GM18867 (cell line): ENCODE measurements around the gene RAP1GDS1.
"Not testable (repeated sequence)": the region's sequence is repeated elsewhere in the genome, so short reads cannot be mapped to it uniquely, and the experiment has no call there.

Experiments
- ATAC-seq: cut with Tn5 transposase; IDR thresholded peaks from one replicate; pipeline ENCODE4 v1.9.1; 2021; ENCODE audit warnings: mild to moderate bottlenecking, moderate library complexity; ENCODE audit not compliant: unreplicated experiment

Gene RAP1GDS1

GRCh38 chr4:98421111-98421510, 159.9 kb downstream of the RAP1GDS1 start:
- no peak for ATAC-seq

DNA sequence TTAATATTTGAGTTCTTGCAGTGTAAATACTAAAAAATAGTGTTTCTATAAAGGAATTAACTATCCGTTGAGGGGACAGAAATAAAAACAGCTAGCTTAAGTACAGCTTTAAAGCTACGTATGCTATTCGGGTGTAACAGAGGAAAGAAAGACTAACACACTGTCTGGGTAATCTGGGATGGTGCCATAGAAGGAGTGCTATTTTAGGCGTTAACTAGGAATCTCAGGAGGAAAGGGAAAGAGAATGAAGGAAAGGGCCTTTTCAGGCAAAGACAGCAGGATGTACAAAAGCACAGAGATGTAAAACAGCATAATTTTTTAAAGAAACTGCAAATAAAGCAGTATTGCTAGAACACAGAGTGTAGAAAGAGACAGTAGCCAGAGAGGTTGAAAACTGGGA, 161.8 kb downstream of the RAP1GDS1 start:
- ATAC-seq, result no peak

- no peak for ATAC-seq
Measured at GRCh38 chr4:98430708-98431403, 169.7 kb downstream of the RAP1GDS1 start.

GRCh38 chr4:98433691-98434090, 172.5 kb downstream of the RAP1GDS1 start:
- no peak for ATAC-seq

DNA sequence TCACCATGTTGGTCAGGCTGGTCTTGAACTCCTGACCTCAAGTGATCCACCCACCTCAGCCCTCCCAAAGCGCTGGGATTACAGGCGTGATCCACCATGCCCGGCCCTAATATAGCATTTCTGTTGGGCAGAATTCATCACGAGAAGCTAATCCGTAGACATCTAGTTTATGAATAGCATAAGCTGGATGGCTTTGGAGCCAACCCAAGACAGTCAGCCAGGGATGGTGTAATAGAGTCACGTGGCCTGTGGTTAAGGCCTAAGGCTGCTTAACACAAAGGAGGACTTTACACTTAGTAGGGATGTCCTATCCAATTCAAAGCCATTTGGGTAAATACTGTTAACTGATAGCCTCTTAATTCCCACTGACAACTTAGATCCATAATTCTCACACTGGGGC, 173.6 kb downstream of the RAP1GDS1 start:
- ATAC-seq, result no peak

DNA sequence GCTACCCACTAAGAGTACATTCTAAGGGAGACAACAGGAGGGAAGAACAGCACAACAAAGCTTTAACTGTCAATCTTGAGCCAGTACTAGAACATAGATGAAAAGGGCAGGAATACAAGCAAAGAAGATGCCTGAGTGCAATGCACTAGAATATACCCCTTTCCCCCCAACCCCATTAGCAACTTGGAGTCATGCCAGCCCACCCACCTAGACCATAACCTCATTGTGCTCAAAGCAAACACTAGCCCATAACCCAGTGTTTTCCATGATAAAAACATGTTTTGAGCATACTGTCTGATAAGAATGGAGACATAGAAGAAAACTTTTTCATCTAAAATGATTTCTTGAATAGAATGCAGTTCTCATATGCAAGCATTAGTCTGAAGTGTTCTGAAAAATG, 183.2 kb downstream of the RAP1GDS1 start:
- no peak for ATAC-seq

GRCh38 chr4:98446499-98447375, 185.6 kb downstream of the RAP1GDS1 start:
- ATAC-seq, result peak; percentile 81

GRCh38 chr4:98447648-98448047, 186.5 kb downstream of the RAP1GDS1 start:
- ATAC-seq, result no peak

GRCh38 chr4:98448908-98449307, 187.7 kb downstream of the RAP1GDS1 start:
- no peak for ATAC-seq

DNA sequence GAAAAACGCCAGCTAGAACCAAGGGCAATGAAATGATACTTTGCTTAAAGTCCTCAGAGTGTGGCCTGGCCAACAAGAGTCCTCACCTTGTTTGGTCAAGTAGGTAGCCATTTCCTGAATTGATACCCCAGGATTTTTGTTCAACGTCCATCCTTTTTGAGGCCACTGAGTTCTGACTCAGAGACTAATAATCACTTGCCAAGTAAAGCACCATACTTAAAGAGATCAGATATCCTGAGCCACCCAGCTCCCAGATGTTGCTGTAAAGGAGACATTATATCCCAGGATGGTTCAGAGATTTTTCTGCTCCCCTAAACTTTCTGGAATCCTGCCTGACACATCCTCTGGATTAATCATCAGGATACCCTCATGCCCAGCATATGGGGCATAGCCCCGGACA, 190.9 kb downstream of the RAP1GDS1 start:
- no peak for ATAC-seq

DNA sequence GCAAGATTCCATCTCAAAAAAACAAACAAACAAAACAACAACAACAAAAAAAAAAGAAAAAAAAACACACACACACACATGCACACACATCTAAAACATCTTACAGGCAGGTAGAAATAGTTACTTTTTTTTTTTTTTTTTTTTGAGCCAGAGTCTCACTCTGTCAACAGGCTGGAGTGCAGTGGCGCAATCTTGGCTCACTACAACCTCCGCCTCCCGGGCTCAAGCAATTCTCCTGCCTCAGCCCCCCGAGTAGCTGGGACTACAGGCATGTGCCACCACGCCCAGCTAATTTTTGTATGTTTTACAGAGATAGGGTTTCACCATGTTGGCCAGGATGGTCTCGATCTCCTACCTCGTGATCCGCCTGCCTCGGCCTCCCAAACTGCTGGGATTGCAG, 196.2 kb downstream of the RAP1GDS1 start:
- not testable (repeated sequence) for ATAC-seq

GRCh38 chr4:98461121-98461865, 200.1 kb downstream of the RAP1GDS1 start:
- ATAC-seq, result not testable (repeated sequence)

DNA sequence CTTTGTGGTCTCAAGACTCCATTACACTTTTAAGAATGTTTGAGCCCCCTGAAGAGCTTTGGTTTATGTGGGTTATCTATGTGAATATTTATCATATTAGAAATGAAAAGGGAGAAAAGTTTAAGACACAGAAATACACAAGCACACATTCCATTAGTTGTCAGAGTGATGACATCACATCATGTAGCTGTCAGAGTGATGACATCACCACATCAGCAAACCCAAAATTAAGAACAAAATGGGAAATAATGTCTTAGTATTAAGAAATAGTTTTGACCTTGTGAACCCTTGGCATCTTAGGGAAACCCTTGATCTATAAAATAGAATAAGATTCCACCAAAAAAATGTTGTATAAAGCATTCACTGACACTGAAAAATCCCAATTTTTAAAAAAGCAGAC, 201.3 kb downstream of the RAP1GDS1 start:
- no peak for ATAC-seq

GRCh38 chr4:98466868-98467599, 205.8 kb downstream of the RAP1GDS1 start:
- ATAC-seq, result peak; percentile 6

GRCh38 chr4:98467627-98468072, 206.5 kb downstream of the RAP1GDS1 start:
- ATAC-seq, result peak; percentile 99

GRCh38 chr4:98468709-98469108, 207.5 kb downstream of the RAP1GDS1 start:
- no peak for ATAC-seq

DNA sequence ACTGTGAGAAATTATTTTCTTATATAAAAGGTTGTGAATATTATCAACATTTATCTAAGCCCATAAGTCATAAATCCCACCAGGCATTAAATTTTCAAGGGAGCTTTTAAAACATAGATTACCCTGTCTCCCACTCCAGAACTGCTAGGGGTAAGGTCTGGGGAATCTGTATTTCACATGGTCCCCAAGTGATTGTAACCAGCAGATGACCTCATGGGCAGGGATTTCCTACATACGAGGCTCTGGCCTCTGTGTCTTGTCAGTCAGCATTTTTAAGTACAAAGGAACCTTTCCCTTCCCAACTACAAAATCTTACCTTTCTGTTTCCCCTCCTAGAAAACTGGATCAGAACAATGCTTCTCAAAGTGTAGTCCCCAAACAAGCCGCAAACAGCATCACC, 208.6 kb downstream of the RAP1GDS1 start:
- ATAC-seq, result no peak

- no peak for ATAC-seq
Measured at GRCh38 chr4:98470366-98470765, 209.2 kb downstream of the RAP1GDS1 start.

DNA sequence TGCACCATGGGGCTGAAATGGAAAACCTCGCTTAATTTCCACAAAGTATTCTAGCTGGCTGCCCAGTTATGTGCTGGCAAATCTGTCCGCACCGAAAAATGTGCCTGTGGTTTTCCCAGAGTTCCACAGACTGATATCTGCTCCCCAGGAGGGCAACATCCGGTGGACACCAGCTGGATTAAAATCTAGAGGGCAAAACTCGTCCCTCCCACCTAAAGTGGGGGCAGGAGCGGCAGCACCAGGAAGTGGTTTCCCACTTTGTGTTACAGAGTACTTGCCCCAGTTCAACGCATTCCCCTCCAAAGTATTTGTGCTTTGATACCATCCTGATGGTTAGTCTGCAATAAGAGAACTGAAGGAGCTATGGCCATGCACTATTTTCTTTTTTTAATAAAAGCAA, 209.6 kb downstream of the RAP1GDS1 start:
- no peak for ATAC-seq

DNA sequence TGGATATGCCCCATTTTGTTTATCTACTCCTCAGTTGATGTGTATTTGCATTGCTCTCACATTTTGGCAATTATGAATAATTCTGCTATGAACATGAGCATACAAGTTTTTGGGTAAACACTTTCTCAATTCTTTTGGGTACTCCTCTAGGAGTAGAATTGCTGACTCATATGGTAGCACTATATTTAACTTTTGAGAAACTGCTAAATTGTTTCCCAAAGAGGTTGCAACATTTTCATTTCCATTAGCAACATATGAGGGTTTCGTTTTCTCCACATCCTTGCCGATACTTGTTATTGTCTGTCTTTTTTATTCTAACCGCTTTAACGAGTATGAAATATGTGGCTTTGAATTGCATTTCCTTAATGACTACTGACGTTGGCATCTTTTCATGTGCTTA, 211.9 kb downstream of the RAP1GDS1 start:
- ATAC-seq, result no peak

- no peak for ATAC-seq
Measured at GRCh38 chr4:98474408-98474844, 213.2 kb downstream of the RAP1GDS1 start.
